ENCODE results near the gene ARMC5. TPM values are rescaled to one million over a fixed set of nuclear protein-coding genes. Genes with fewer than 3 reads are reported as not detected.

The ARMC5 gene
- polyA plus RNA-seq, 1 of the 3 experiments (the other 2 are of a cell fraction), result 8.9 TPM

- no peaks in the 10 kb centered on the region for H3K9me2 ChIP-seq
- POLR2A ChIA-PET, result interaction anchor here (0.8 to 3.6 kb wide), 11 partner anchors 10 to 413 kb away, joined by 3 to 15 read pairs (median 7); partner anchors contain the start of genes FUS, RUSF1, TGFB1I1 and ZNF267
- 33% methylated on average over 8 of the region's 8 CpGs for WGBS (ENCODE audit: low lambda C conversion rate)
- H3K27ac ChIP-seq (ENCODE audit: low read depth in 2 of 2, low read length in 1 of 2), result peak overlapping the region; percentile 93 to 96
- CTCF ChIA-PET, result interaction anchor here (0.6 to 8.0 kb wide), 23 partner anchors 9 to 658 kb away, joined by 3 to 80 read pairs (median 4); partner anchors contain the start of genes HSD3B7, RUSF1, SLC5A2 and TGFB1I1
- H3K36me3 ChIP-seq (replicated peaks in 1 of 2; ENCODE audit: control insufficient read depth in 1 of 2, insufficient read depth in 2 of 2, low read length in 1 of 2), result peaks cover 7 to 20% of the 10 kb centered on the region in 2 experiments
- peaks cover 8% of the 10 kb centered on the region for H3F3A ChIP-seq (replicated peaks; ENCODE audit: insufficient read depth)
- H3K9ac ChIP-seq, result peak overlapping the region; percentile 69
- H3K4me1 ChIP-seq (ENCODE audit: control insufficient read depth in 1 of 2, insufficient read depth in 2 of 2, low read depth in 1 of 2, low read length in 1 of 2), result peaks cover 23 to 26% of the 10 kb centered on the region in 2 experiments; a peak in 2 of 4 replicates
- no peaks in the 10 kb centered on the region for H3K27me3 ChIP-seq (ENCODE audit: insufficient read depth)
- peak; percentile 56 for DNase-seq
- no peaks in the 10 kb centered on the region for H3K9me3 ChIP-seq
- H2AFZ ChIP-seq (ENCODE audit: low read depth), result peak overlapping the region; percentile 82; the same call in 1 of the 2 replicates
- H3K4me2 ChIP-seq, result peak overlapping the region; percentile 83
- peaks cover 36% of the 10 kb centered on the region for H3K79me2 ChIP-seq (ENCODE audit: insufficient read depth)
- peak; percentile 56 for TF ChIP-seq RAD21 (IDR thresholded peaks at IDR 0.05; ENCODE audit: low read length)
- no peak for TF ChIP-seq FOSL2 (IDR thresholded peaks at IDR 0.05; ENCODE audit: borderline replicate concordance, low read depth)
- TF ChIP-seq PBX3 (IDR thresholded peaks at IDR 0.05), result no peak
- TF ChIP-seq RFX5 (IDR thresholded peaks at IDR 0.05; ENCODE audit: low read length), result peak; percentile 18; the same call in 1 of the 2 replicates
- TF ChIP-seq NRF1 (IDR thresholded peaks at IDR 0.05; ENCODE audit: low read depth, low read length), result no peak
- TF ChIP-seq FOXM1 (IDR thresholded peaks at IDR 0.05; ENCODE audit: low read depth), result no peak
- no peak; a peak in 1 of 4 replicates for TF ChIP-seq EP300 (IDR thresholded peaks at IDR 0.05; ENCODE audit: borderline replicate concordance in 1 of 2, low read depth in 1 of 2, low read length in 1 of 2)
- TF ChIP-seq CTCF (IDR thresholded peaks at IDR 0.05), result peak; percentile 82
- TF ChIP-seq MAX (IDR thresholded peaks at IDR 0.05; ENCODE audit: low read depth), result no peak
- no peak for TF ChIP-seq RCOR1 (IDR thresholded peaks at IDR 0.05; ENCODE audit: low read length)
- TF ChIP-seq ELF1 (IDR thresholded peaks at IDR 0.05), result no peak
- no peak for TF ChIP-seq USF1 (IDR thresholded peaks at IDR 0.05; ENCODE audit: borderline replicate concordance, low read depth)
- no peak for TF ChIP-seq SIN3A (IDR thresholded peaks at IDR 0.05; ENCODE audit: borderline replicate concordance, low read depth, low read length)
- TF ChIP-seq TEAD4 (IDR thresholded peaks at IDR 0.05; ENCODE audit: borderline replicate concordance, insufficient read depth), result no peak
- TF ChIP-seq JUND (IDR thresholded peaks at IDR 0.05), result no peak
- H4K20me1 ChIP-seq (ENCODE audit: insufficient read depth), result peaks cover 26% of the 10 kb centered on the region
- H3K4me3 ChIP-seq (ENCODE audit: low read depth in 2 of 2, low read length in 1 of 2), result peak overlapping the region; percentile 57 to 88
Measured at GRCh38 chr16:31460582-31461002, 1.3 kb downstream of the ARMC5 start.
